ENCODE measurements around the gene PLK3.

GRCh38 chr1:44834328-44834727 is 34.2 kb downstream of the PLK3 start:
- TF ChIP-seq CTCF (IDR thresholded peaks at IDR 0.05; ENCODE audit: borderline replicate concordance, extremely low read depth, low read length, poor library complexity, severe bottlenecking) (no peak), EZH2 (IDR thresholded peaks at IDR 0.05; ENCODE audit: borderline replicate concordance, low read depth, low read length, severe bottlenecking) (no peak)
